Mononuclear cell (primary cell): ENCODE results near the gene NODAL. TPM values are rescaled to one million over a fixed set of nuclear protein-coding genes. Genes with fewer than 3 reads are reported as not detected.

Source experiments
- H3K27me3 ChIP-seq: 2 replicates; pipeline ENCODE4 v1.6.0; 2011; ENCODE audit warnings: low read length, control low read depth; ENCODE audit not compliant: insufficient read depth
- H3K4me1 ChIP-seq: 2 replicates; pipeline ENCODE4 v1.5.1; 2011; ENCODE audit warnings: mild to moderate bottlenecking, low read length, control low read depth; ENCODE audit not compliant: insufficient read depth
- H3K4me3 ChIP-seq: 2 replicates; pipeline ENCODE4 v1.5.1; 2011; ENCODE audit warnings: mild to moderate bottlenecking, low read length, moderate library complexity
- H3K9me3 ChIP-seq: 2 replicates; pipeline ENCODE4 v1.5.1; 2011; ENCODE audit warnings: low read depth, mild to moderate bottlenecking, control low read depth, low read length
- total RNA-seq: library from RNA; depleted of rRNA; stranded (reverse); fragments of >200 nt; gene quantifications from one replicate; pipeline ENCODE4 v1.2.3, GENCODE V29; 2012

Gene NODAL
- total RNA-seq, 1 donor = not detected

DNA sequence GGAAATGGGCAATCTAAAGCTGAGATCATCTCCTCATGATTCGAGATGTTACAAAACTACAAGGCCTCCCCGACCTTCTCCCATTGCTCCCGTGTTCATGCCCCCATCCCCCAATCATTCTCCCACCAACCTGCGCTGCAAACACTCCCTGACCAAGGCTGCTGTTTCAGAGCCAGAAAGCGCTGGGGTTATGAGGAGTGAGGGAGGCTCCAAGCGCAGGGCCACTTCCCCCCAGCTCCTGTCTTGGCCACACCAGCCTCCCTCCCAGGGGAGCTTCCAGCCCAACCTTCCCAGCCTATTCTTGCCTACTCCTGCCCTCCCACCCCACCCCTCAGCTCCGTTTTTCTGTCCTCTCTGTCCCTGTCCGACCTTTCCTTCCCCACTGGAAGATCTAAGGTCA, 14.7 kb upstream of the NODAL start:
- Histone ChIP-seq H3K4me3 (no peak overlapping the region), H3K27me3 (peaks cover 26% of the 10 kb centered on the region), H3K9me3 (no peaks in the 10 kb centered on the region), H3K4me1 (peaks cover 10% of the 10 kb centered on the region)

DNA sequence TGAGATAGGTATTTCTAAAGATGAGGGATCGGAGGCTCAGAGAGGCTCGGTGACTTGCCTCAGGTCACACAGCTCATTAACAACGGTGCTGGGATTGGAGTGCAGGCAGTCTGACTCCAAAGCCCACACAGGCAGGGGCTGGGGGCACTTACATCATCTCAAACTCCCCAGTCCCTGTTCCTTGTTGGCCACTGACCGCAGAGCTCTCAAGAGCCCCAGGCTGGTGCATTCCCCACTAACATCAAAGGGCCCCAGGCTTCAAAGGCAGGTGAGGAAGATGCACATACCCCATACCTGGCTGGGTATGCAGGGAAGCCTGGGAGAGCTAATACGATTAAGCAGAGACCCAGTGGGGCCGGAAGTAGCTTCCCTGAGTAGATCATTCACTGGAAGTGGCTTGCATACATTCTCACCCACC, 13.7 kb upstream of the NODAL start:
- peaks cover 26% of the 10 kb centered on the region for H3K27me3 ChIP-seq
- peaks cover 10% of the 10 kb centered on the region for H3K4me1 ChIP-seq
- H3K4me3 ChIP-seq = no peak overlapping the region
- H3K9me3 ChIP-seq = no peaks in the 10 kb centered on the region

DNA sequence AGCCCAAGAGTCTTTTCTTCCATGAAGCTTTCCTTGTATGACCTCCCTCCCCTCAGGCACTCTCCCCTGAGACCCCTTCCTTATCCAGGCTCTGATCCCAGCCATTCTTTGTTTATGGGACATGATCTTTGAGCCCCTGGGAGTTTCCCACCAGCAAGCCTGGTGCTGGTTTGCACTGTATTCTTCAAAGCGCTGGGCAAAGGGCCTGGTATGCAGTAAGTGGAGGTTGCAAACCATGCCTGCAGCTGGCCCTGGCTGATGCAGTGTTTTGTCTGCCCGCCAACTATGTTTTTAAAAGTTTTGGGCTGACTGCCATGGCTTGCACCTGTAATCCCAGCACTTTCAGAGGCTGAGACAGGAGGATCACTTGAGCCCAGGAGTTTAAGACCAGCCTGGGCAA, 6.8 kb upstream of the NODAL start:
- Histone ChIP-seq H3K27me3 (peaks cover under 1% of the 10 kb centered on the region), H3K4me1 (no peaks in the 10 kb centered on the region)

DNA sequence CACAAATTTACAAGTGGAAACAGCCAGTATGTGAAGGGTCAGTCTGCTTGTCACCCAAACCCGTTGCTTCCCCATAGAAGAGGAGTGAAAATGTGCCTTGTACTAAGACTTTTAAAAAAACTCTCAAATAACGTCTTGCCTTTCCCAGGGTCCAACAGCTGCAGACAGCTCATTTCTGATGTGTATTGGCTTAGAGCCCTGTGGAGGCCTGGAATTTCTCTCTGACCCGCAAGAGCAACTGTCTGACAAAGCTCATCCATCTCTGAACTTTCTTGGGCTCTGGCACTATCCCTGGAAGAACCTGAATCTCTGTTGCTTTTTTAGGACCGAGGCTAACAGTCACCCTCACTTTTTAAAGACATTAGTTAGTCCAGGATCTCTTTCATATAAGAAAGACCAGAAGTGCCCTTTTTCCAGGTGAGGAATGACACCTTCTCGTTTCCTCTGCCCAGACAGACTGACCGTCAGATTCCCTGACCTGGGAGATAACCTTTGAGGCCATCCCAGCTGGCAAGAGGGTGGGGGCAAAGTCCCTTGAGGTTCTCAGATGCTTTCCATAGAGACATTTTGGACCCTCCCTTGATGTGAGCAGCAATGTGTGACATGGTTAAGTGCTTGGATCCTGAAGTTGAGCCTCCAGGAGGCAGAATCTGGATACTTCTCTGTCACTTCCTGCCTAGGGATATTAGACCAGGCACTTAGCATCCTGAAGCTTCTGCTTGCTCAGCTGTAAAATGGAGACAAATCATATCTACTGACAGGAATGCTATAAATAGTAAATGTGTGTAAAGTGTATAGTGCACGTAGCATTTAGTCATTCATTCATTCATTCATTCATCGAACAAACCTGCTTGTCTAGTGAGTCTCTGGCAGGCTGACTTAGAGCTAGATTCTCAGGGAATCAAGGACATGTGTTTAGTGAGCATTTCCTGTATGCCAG, 4.5 kb upstream of the NODAL start:
- peaks cover 22% of the 10 kb centered on the region for H3K27me3 ChIP-seq
- no peaks in the 10 kb centered on the region for H3K9me3 ChIP-seq
- H3K4me3 ChIP-seq = no peak overlapping the region
- H3K4me1 ChIP-seq = peaks cover 7% of the 10 kb centered on the region

More for the DNA sequence above, 6.8 kb upstream of the NODAL start:
- Histone ChIP-seq H3K4me3 (no peak overlapping the region), H3K9me3 (no peaks in the 10 kb centered on the region)

GRCh38 chr10:70444744-70445143, 3.3 kb upstream of the NODAL start:
- H3K4me1 ChIP-seq = peaks cover 16% of the 10 kb centered on the region
- no peak overlapping the region for H3K4me3 ChIP-seq
- no peaks in the 10 kb centered on the region for H3K9me3 ChIP-seq
- peaks cover 35% of the 10 kb centered on the region for H3K27me3 ChIP-seq

DNA sequence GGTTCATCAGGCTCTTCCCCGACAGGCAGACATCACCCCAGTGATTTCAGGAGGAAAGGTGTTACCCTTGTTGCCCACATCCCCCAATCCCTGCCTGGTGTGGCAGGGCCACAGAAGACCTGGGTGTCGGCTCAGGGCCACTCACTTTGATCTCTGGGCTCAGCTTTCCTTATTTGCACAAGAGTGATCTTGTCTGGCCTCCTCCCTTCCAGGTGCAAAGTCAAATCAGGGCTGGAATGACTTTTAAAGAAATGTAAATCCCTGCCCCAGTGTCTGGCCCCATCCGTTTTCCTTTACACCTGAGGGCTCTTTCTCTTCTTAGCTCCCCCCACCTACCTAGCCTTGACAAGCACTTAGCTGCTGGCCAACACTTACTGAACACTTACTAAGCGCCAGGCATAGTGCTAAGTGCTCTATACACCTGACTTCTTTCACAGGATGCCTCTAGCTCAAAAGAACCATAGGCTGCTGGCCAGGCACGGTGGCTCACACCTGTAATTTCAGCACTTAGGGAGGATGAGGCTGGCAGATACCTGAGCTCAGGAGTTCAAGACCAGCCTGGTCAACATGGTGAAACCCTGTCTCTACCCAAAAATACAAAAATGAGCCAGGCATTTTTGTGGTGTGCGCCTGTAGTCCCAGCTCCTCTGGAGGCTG, 979 bp upstream of the NODAL start:
- Histone ChIP-seq H3K4me1 (peaks cover 16% of the 10 kb centered on the region), H3K9me3 (no peaks in the 10 kb centered on the region), H3K27me3 (peaks cover 45% of the 10 kb centered on the region), H3K4me3 (no peak overlapping the region)

GRCh38 chr10:70441895-70442309, 421 bp upstream of the NODAL start:
- H3K9me3 ChIP-seq = no peaks in the 10 kb centered on the region
- H3K27me3 ChIP-seq = peaks cover 45% of the 10 kb centered on the region
- H3K4me1 ChIP-seq = peaks cover 16% of the 10 kb centered on the region
- no peak overlapping the region for H3K4me3 ChIP-seq

GRCh38 chr10:70440296-70441160, 953 bp downstream of the NODAL start:
- no peak overlapping the region for H3K4me3 ChIP-seq
- no peaks in the 10 kb centered on the region for H3K9me3 ChIP-seq
- H3K4me1 ChIP-seq = peaks cover 16% of the 10 kb centered on the region
- peaks cover 45% of the 10 kb centered on the region for H3K27me3 ChIP-seq

GRCh38 chr10:70437721-70438120, 3.8 kb downstream of the NODAL start:
- no peaks in the 10 kb centered on the region for H3K9me3 ChIP-seq
- peaks cover 40% of the 10 kb centered on the region for H3K27me3 ChIP-seq
- peaks cover 20% of the 10 kb centered on the region for H3K4me1 ChIP-seq
- no peak overlapping the region for H3K4me3 ChIP-seq

GRCh38 chr10:70435241-70436085, 6.0 kb downstream of the NODAL start:
- peaks cover 16% of the 10 kb centered on the region for H3K4me1 ChIP-seq
- peaks cover 18% of the 10 kb centered on the region for H3K27me3 ChIP-seq
- H3K9me3 ChIP-seq = no peaks in the 10 kb centered on the region
- no peak overlapping the region for H3K4me3 ChIP-seq

DNA sequence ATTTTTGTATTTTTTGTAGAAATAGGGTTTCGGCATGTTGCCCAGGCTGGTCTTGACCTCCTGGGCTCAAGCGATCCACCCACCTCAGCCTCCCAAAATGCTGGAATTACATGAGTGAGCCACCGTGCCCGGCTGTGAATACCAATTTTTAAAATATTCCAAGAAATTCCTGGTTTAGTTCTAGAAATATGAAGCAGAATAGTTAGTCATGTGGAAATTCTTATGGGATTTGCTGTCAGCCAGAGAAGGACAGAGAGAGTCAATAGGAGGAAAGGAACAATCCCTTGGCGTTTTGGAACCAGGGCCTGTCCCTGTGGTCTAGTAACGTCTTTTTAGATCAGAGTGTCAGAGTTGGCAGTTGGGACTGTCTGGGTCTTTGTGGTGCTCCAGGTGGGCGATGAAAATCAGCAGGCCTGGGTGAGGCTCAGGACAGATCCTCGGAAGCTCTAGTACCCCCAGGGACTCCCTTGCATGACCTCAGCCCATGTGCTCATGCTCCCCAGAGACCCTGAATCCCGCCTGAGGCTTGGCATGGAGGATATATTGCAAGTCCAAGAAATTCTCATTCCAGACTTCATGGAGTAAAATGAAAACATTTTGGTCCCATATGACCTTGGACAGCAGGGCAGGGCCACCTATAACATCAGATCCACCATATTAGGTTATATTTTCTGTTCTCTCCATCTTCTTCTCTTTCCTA, 7.8 kb downstream of the NODAL start:
- H3K4me3 ChIP-seq = no peak overlapping the region
- no peaks in the 10 kb centered on the region for H3K9me3 ChIP-seq
- H3K4me1 ChIP-seq = peaks cover 12% of the 10 kb centered on the region
- H3K27me3 ChIP-seq = peaks cover 4% of the 10 kb centered on the region

- no peaks in the 10 kb centered on the region for H3K9me3 ChIP-seq
- no peaks in the 10 kb centered on the region for H3K27me3 ChIP-seq
- H3K4me3 ChIP-seq = peak overlapping the region; percentile 15
- peaks cover 12% of the 10 kb centered on the region for H3K4me1 ChIP-seq
These were observed 8.8 kb downstream of the NODAL start for GRCh38 chr10:70432561-70433263.

GRCh38 chr10:70432101-70432500, 9.4 kb downstream of the NODAL start:
- no peaks in the 10 kb centered on the region for H3K27me3 ChIP-seq
- no peaks in the 10 kb centered on the region for H3K9me3 ChIP-seq
- peaks cover 12% of the 10 kb centered on the region for H3K4me1 ChIP-seq
- no peak overlapping the region for H3K4me3 ChIP-seq
